HG02763 (cell line): ENCODE data around the gene LIME1.
"Not testable (repeated sequence)": the region's sequence is repeated elsewhere in the genome, so short reads cannot be mapped to it uniquely, and the experiment has no call there.

Experiments used
- ATAC-seq: cut with Tn5 transposase; IDR thresholded peaks from one replicate; pipeline ENCODE4 v1.9.1; 2021; ENCODE audit warnings: mild to moderate bottlenecking, moderate library complexity; ENCODE audit not compliant: unreplicated experiment

Gene LIME1

DNA sequence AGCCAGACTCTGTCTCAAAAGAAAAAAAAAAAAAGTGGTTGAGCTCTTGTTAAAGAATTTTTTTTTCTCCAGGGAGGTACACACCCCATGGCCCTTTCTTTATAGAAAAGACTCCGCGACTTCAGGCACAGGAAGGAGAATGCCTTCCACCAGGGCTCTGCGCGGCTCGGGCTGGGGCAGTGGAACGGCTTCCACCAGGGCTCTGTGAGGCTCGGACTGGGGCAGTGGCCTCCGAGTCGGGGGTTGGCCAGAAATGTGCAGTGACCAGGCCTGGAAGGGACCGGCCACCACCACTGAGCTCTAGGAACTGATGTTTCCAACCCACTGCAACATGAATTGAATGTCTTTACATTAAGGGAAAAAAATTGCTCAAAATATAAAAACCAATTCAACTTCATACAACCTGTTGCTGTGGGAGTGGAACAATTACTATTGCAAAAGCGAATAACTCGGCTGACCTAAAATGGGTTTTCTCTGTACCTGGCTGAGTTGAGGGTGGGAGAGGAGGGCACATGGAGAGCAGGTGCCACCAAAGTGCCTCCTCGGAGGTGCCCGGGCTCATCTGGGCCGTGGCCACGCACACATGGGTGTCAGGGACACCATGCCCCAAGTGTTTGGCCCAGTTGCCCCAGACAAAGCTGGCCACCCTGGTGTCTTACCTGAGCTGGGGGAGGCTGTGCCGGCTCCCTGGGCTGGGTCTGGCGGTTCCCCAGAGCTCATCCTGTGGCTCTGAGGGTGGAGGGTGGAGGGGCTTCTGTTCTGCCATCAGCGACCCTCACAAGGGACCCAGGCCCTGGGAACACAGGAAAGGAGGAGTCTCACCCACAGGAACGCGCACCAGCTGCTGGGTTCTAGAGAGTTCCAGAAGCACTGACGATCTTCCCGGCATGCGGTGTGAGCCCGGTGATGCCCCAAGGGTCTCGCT, 32.4 kb downstream of the LIME1 start:
- ATAC-seq, result no peak

DNA sequence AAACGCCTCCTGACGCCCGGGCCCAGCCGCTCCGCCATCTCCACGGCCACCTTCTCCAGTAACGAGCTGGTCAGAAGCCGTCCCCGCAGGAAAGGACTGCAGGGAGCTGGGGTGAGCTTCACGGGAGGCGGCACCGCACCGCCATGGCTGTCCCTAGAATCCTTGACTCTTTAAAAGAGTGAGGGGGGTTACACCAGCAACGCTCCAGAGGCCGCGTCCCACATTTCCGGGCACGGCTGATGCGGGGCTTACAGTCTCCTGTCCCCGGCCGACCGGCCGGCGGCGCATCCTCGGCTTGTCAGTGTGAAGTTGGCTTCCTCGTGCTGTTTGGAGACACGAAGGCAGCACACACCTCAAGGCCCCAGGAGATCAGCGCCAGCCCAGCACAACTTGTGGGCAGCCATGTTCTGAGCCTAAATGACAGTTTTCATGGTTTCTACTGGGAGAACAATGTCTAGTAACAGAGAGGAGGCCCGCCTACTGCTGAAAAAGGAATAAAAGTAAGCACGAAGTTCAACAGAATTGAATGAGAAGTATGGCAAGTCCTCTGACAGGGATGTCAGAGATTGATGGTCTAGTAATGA, 33.5 kb downstream of the LIME1 start:
- no peak for ATAC-seq

DNA sequence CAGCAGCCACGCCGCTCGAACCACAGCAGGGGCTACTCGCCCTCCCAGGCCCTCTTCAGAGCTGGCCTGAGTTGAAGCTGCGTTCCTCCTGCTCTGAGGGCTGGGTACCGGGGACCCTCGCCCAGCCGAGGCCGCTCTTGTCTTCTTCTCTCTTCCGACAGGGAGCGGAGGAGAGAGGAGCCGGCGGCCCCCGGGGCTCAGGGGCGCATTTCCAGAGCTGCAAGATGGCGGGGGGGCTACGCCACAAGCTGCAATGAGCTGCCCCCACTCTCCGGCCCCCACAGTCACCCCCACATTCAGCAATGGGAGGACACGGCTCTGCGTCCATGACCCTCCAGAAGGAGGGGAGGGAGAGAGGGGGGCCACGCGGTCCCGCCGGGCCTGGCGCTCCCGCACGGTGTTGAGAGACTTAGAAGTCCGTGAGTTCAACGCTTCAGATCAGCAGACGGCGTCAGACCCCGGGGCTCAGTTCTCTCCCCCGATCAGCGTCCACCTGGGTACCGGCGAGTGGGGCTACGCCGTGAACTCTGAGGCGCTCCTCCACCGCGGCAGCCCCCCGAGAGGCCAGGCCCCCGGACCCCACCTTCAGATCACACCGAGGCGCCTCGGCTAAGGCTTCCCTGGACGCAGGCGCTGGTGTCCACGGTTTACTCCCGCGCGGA, 34.7 kb downstream of the LIME1 start:
- no peak for ATAC-seq

DNA sequence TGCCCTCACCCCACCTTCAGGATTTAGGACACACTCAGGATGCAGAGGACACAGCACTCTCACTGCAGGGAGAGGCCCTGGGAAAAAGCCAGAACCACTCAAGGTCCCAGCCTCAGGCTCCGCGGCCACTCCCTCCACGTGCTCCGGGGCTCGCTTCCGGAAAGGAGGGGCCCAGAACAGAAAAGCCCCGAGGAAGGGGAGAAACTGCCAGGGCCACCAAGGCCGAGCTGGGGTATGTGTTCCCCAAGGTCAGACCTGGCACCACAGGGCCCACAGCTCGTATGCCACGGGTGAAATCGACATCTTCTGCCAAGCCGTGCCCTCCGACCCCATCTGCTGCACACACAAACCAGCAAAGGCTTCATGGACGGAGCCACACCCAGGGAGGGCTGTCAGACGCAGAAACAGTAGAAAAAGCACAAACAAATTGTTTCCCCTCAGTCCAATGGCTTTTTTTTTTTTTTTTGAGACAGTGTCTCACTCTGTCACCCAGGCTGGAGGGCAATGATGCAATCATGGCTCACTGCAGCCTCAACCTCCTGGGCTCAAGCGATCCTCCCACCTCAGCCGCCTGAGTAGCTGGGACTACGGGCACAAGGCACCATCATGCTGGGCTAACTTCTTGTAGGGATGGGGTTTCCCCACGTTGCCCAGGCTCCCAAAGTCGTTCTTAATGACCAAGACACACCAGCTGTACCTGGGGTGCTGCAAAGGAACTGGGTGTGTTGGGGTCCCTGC, 36.5 kb downstream of the LIME1 start:
- no peak for ATAC-seq

DNA sequence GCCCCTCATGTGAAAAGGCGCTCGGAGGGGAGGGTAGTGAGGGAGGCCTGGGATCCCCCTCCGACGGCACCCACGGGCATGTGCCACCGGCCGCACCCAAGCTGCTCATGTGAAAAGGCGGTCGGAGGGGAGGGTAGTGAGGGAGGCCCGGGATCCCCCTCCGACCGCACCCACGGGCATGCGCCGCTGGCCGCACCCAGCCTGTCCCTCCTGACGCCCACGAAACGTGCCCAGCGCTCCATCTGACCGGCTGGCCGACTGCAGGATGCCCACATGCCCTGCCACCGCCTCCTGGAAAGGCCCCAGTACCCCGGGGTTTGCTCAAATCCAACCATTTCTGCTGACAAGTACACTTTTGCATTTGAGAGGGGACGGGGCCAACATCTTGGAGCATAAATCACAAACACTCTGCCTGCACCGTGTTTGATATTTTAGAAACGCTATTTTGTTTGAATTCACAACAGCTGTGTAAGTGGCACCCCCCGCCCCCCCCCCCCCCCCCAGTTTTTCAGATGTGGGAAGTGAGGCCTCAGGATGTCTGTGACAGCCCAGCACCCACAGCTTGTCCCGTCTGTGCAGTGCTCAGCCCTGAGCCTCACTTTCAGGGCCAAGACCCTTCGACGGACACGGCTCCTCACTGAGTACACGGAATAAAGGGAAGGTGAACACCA, 37.2 kb downstream of the LIME1 start:
- ATAC-seq, result no peak

DNA sequence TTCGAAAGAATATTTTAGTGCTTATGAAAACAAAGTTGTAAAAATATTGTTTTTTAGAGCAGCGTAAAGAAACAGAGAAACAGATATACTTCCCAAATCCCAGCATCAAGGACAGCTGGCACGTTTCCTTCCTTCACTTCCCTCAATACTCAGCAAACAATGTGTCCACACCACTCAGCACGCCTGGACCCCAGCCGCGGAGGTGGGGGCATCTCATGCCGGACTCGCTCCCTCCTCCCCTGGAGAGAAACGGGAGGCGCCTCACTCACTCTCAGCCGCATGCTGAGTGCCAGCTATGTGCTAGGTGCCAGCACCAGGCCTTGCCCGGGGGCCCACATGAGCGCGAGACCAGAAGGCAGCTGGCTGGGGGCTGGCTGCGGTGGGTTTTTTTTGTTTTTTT, 37.8 kb downstream of the LIME1 start:
- no peak for ATAC-seq

DNA sequence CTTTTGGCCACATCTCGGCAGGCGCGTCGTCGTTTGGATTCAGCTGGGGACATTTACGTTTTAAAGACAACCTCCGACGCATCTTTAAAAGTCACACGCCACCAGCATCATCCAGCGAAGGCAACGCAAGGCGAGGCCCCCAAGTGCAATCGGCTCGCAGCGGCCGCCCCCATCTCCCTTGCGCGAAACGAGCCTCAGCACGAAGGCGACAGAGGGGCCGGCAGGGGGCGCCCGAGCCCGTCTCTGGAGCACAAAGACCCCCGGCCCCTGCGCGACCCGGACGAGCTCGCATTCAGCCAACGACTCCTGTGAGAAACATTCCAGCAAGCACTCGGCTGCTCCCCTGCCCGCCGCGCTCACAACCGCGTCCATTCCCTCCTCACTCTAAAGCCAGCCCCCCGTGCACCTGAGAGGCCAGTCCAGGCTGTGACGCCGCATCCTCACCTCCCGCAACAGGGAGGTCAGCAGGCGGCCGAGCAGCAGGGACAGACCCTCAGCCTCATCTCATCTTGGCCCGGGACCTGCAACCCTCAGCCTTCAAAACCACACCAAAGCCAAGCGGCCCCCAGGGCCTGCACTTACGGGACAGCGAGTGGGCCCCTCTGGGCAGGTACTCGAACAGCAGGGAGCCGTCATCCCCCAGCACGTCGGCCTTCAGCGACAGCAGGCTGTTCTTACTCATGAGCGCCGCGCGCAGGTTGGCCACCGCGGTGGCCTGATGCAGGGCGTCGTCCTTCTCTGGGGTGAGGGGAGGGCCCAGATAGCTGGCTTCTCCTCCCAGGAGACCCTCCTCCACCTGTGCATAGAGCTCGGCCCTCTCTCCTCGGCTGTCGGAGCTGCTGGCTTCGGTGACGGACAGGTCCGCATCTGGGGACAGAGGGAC, 38.9 kb downstream of the LIME1 start:
- no peak for ATAC-seq

DNA sequence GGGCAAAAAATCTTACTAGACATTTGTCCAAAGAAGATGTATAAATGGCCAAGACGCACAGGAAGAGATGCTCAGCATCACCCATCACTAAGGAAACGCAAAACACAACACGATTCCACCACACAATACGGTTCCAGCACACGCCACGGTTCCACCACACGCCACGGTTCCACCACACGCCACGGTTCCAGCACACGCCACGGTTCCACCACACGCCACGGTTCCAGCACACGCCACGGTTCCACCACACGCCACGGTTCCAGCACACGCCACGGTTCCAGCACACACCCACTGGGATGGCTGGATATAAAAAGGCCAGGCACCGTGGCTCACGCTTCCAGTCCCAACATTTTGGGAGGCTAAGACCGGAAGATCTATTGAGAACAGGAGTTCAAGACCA, 40.4 kb downstream of the LIME1 start:
- not testable (repeated sequence) for ATAC-seq

DNA sequence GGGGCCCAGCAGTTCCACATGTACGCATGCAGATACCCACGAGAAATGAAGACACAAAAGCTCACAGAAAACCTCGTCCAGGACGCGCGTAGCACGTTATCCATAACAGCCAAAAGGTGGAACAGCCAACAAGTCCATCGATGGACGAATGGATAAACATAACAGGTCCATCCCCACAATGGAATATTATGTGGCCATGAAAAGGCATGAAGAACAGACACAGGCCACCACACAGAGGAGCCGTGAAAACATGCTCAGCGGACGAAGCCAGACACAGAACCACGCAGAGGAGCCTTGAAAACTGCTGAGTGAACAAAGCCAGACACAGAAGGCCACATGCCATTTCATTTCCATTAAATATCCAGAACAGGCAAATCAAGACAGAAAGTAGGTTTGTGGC, 41.1 kb downstream of the LIME1 start:
- ATAC-seq, result no peak

DNA sequence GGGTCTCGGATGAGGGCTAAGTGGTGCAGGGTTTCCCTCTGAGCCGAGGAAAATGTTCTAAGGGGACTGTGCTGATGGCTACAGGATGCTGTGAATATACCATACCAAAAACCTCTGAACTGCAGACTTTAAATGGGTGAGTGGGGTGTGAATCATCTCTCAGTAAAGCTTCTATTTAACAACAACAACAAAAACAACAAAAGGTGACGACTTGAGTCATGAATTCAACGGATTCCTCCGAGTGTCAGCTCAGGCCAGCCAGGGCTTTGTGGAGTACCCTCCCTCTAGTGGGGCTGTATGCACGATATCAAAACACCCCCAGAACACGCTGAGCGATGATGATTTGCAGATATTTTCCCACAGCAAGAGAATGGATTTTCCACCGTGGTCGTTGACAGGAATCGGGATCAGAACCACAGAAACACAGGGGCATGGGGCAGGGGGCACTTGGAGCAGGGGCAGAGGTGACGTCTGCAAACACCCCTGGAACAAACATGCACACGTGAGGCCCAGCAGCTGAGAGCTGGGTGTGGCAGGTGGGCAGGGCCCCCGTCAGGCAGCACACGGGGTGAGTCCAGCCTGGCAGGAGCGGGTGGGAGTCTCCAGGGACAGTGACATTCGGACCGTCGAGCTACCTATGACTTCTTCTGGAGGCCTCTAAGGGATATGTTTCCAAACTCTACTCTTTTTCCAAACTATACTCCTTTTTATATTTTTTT, 41.7 kb downstream of the LIME1 start:
- ATAC-seq, result no peak

DNA sequence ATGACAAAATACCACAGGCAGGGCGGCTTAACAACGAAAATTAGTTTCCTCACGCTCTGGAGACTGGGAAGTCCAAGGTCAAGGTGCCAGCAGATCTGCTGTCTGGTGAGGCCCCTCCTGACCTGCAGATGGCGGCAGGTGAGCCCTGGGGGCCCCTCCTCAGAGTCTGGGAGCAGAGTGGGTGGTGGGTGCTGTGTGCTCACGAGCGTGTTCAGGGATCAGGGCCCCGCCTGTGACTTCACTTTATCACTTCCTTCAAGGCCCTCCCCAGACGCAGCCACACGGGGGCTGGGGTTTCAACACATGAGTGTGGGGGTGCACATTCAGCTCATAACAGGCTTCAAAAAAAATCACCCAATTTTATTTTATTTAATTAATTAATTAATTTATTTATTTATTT, 42.4 kb downstream of the LIME1 start:
- no peak for ATAC-seq

DNA sequence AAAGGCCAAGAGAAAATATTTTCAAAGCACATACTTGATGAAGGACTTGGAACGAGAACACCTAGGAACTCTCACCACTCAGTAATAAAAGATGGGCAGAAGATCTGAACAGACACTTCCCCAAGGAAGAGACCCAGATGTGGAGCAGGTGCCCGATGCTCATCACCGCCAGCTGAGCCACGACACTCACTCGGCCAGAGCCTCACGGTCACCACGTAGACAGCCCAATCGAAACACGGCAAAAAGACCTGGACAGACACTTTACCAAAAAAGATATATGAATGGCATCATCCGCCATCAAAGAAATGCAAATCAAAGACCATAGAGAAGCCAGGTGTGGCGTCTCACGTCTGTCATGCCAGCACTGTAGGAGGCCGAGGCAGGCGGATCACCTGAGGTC, 44.7 kb downstream of the LIME1 start:
- ATAC-seq, result no peak

DNA sequence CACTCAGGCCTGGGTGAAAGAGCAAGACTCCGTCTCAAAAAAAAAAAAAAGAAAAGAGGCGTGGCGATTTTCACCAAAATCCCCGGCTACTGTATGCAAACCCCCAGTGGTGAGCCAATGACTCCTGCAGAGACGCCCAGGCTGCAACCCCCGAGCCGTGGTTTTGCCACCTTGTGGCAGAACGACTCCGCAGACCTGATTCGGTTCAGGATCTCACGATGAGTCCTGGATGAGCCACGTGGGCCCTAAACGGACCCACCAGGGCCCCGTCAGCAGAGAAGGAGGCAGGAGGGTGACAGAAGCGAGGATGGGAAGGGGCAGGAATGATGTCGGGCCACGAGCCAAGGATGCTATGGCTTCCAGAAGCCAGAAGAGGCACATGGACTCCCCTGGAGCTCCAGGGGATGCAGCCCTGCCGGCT, 45.6 kb downstream of the LIME1 start:
- ATAC-seq, result no peak

DNA sequence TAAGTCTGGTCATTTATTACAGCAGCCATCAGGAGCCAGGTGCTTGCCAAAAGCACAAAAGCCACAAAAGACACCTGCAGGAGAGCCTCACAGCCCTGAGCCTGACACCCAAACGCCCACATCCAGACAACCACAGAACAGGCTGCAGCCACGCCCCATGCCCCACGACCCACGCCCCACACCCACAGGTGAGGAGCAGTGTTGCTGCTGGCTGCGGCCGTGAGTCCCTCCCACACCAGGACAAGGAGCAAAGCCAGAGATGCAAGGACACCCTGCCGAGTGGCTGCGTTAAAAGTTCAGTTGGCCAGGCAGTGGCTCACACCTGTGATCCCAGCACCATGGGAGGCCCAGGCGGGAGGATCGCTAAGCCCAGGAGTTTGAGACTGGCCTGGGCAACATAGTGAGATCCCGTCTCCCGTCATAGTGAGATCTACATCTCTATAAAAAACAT, 46.1 kb downstream of the LIME1 start:
- no peak for ATAC-seq

DNA sequence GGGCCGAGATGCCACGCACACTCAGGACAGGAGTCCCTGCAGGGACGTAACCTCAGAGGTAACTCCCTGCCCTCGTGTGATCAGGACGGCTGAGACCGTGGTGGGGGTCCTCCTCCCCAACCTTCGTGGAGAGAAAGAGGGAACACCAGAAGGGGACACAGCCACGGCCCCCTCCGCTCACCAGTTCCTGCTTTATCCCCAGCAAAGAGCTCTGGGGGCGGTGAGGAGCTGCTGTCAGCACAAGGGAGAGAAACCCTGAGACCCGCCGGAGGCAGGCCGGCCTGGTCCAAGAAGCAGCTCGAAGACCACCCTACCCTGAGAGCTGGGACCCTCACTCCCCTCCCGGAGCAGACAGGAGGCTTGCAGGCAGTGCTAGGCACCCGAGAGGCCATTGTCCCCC, 47.5 kb downstream of the LIME1 start:
- ATAC-seq, result no peak

DNA sequence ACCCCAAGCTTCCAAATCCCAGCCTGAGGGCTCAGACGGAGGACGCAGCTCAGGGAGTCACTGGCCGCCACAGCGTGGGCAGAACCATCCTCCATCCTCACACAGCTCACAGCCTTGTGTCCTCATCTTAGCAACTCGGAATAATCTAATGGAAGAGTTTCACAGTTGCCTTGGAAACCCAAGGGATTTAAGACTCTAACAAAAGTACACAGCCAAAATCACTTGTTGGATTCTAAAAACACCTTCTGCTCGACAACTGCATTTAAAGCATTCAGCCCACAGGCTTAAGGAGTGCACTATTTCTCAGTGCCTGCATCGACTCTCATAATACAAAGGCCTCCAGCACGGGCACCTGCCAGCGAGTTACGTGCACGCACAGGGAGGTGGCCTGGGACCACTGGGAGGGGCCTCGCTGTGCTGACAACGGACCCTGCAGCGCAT, 49.2 kb downstream of the LIME1 start:
- no peak for ATAC-seq

DNA sequence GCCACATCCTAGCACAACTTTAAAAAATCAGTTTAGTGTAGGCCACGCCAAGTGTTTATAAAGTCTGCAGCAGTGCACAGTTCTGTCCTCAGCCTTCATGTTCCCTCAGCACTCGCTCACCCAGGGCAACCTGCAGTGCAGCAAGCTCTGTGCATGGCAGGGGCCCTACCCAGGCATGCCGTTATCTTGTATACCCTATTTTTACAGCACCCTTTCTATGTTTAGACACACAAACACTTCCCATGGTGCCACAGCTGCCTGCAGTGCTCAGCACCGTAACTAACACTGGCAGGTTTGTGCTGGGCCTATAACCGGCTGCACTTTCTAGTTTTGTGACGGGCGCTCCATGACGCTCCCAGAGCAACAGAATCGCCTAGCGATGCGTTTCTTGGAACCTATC, 50.8 kb downstream of the LIME1 start:
- ATAC-seq, result no peak

DNA sequence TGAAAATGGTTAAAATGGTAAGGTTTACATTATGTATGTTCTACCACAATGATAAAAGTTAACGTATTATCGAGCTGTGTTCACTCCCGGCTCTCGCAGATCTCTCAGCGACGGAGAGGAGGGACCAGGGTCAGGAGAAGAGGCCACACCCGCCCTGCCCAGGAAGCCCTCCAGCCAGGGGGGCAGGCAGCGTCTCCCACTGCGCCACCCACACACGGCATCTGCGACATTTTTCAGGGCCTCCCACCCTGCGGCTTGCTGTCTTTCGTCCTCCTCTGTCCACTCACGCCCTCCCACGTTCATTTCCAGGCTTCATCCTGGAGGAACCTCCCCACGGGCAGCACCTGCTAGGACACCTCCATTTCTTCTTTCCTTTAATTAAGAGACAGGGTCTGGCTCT, 51.3 kb downstream of the LIME1 start:
- ATAC-seq, result no peak
